DND-41 (cell line): ENCODE results near the gene NEBL.

Experiments used
- ATAC-seq: fragments of 200-7000 bp; cut with Tn5 transposase; 3 replicates; pipeline ENCODE4 v1.9.1; 2021; ENCODE audit warnings: low read depth; ENCODE audit not compliant: insufficient read depth
- DNase-seq: peaks from one replicate; pipeline ENCODE4 v3.0.0-alpha.2; 2020
- H2AFZ ChIP-seq: 2 replicates; pipeline ENCODE4 v1.6.0; 2012; ENCODE audit warnings: low read depth, low read length
- H3K27ac ChIP-seq: 2 replicates; pipeline ENCODE4 v1.5.1; 2012; ENCODE audit warnings: low read length, inconsistent platforms
- H3K27me3 ChIP-seq: fragments of 200-600 bp; sonication (generic); 2 replicates; pipeline ENCODE4 v1.6.0; 2012; ENCODE audit warnings: low read length, mild to moderate bottlenecking, inconsistent platforms; ENCODE audit not compliant: insufficient read depth, poor library complexity
- H3K36me3 ChIP-seq: 2 replicates; pipeline ENCODE4 v1.5.1; 2012; ENCODE audit warnings: low read length, inconsistent platforms; ENCODE audit not compliant: insufficient read depth
- H3K4me1 ChIP-seq: 2 replicates; pipeline ENCODE4 v1.5.1; 2012; ENCODE audit warnings: mild to moderate bottlenecking, low read length; ENCODE audit not compliant: insufficient read depth
- H3K4me2 ChIP-seq: 2 replicates; pipeline ENCODE4 v1.6.0; 2012; ENCODE audit warnings: mild to moderate bottlenecking, moderate library complexity, low read length, inconsistent platforms; ENCODE audit not compliant: insufficient read depth
- H3K4me3 ChIP-seq, 2 experiments: fragments of 200-600 bp in 1 of 2; shearing (Covaris generic) in 1 of 2; 2 replicates each; pipeline ENCODE4 v1.5.1; 2012 to 2016; ENCODE audit warnings: inconsistent platforms in 2 of 2, low read length in 2 of 2, mild to moderate bottlenecking in 2 of 2, low read depth in 1 of 2, moderate library complexity in 1 of 2
- H3K79me2 ChIP-seq: 2 replicates; pipeline ENCODE4 v1.6.0; 2012; ENCODE audit warnings: low read length, inconsistent platforms; ENCODE audit not compliant: insufficient read depth
- H3K9ac ChIP-seq: 2 replicates; pipeline ENCODE4 v1.6.0; 2012; ENCODE audit warnings: low read depth, mild to moderate bottlenecking, inconsistent platforms, low read length, moderate library complexity
- H3K9me3 ChIP-seq: 2 replicates; pipeline ENCODE4 v1.5.1; 2012; ENCODE audit warnings: low read length, moderate library complexity, mild to moderate bottlenecking, inconsistent platforms; ENCODE audit not compliant: insufficient read depth, severe bottlenecking
- H4K20me1 ChIP-seq: 2 replicates; pipeline ENCODE4 v1.6.0; 2012; ENCODE audit warnings: low read length; ENCODE audit not compliant: insufficient read depth
- EZH2 ChIP-seq: IDR thresholded peaks from 3 replicates; pipeline ENCODE4 v1.6.1; 2012; ENCODE audit warnings: borderline replicate concordance, low read depth, mild to moderate bottlenecking, moderate library complexity, low read length, inconsistent platforms; ENCODE audit not compliant: severe bottlenecking
- TF ChIP-seq, protein P1 (sequence below): IDR thresholded peaks from 2 replicates; pipeline ENCODE4 v1.5.1; 2012; ENCODE audit warnings: borderline replicate concordance, low read length, moderate library complexity, mild to moderate bottlenecking; ENCODE audit not compliant: poor library complexity, severe bottlenecking; ENCODE audit errors: extremely low read depth

The NEBL gene

GRCh38 chr10:20817646-20818045 lies 79.5 kb downstream of the NEBL start:
- Histone ChIP-seq H3K9me3 (no peaks in the 10 kb centered on the region), H2AFZ (no peak overlapping the region), H3K36me3 (no peaks in the 10 kb centered on the region), H4K20me1 (no peaks in the 10 kb centered on the region), H3K4me2 (no peak overlapping the region), H3K4me1 (no peaks in the 10 kb centered on the region), H3K27ac (no peak overlapping the region), H3K79me2 (no peaks in the 10 kb centered on the region), H3K9ac (no peak overlapping the region), H3K27me3 (no peaks in the 10 kb centered on the region), H3K4me3 (no peak overlapping the region)
- DNase-seq: no peak
- TF ChIP-seq, protein P1, sequence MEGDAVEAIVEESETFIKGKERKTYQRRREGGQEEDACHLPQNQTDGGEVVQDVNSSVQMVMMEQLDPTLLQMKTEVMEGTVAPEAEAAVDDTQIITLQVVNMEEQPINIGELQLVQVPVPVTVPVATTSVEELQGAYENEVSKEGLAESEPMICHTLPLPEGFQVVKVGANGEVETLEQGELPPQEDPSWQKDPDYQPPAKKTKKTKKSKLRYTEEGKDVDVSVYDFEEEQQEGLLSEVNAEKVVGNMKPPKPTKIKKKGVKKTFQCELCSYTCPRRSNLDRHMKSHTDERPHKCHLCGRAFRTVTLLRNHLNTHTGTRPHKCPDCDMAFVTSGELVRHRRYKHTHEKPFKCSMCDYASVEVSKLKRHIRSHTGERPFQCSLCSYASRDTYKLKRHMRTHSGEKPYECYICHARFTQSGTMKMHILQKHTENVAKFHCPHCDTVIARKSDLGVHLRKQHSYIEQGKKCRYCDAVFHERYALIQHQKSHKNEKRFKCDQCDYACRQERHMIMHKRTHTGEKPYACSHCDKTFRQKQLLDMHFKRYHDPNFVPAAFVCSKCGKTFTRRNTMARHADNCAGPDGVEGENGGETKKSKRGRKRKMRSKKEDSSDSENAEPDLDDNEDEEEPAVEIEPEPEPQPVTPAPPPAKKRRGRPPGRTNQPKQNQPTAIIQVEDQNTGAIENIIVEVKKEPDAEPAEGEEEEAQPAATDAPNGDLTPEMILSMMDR: no peak
- no peak for TF ChIP-seq EZH2
- no peak for ATAC-seq

DNA sequence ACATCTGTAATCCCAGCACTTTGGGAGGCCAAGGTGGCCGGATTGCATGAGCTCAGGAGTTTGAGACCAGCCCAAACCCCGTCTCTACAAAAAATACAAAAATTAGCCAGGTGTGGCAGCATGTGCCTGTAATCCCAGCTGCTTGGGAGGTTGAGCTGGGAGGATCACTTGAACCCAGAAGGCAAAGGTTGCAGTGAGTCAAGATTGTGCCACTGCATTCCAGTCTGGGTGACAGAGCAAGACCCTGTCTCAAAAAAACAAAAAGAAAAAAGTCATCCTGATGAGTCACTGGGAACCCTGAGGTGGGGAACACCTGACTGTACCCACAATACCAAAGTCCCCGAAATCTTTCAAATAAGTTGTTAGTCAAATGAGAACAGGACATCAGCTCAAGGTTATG lies 80.0 kb downstream of the NEBL start:
- no peak overlapping the region for H3K4me2 ChIP-seq
- H3K36me3 ChIP-seq: no peaks in the 10 kb centered on the region
- no peak overlapping the region for H3K4me3 ChIP-seq
- no peaks in the 10 kb centered on the region for H3K4me1 ChIP-seq
- H3K9me3 ChIP-seq: no peaks in the 10 kb centered on the region
- H3K9ac ChIP-seq: no peak overlapping the region
- no peak overlapping the region for H2AFZ ChIP-seq
- ATAC-seq: no peak
- H3K27ac ChIP-seq: no peak overlapping the region
- no peaks in the 10 kb centered on the region for H3K79me2 ChIP-seq
- H3K27me3 ChIP-seq: no peaks in the 10 kb centered on the region
- DNase-seq: no peak
- H4K20me1 ChIP-seq: no peaks in the 10 kb centered on the region
- TF ChIP-seq EZH2: no peak
- TF ChIP-seq, protein P1: no peak

- no peak overlapping the region for H2AFZ ChIP-seq
- H3K9ac ChIP-seq: no peak overlapping the region
- ATAC-seq (no peak), DNase-seq (no peak)
- H3K27me3 ChIP-seq: no peaks in the 10 kb centered on the region
- no peak overlapping the region for H3K4me3 ChIP-seq
- no peaks in the 10 kb centered on the region for H3K79me2 ChIP-seq
- H3K27ac ChIP-seq: no peak overlapping the region
- H3K4me1 ChIP-seq: no peaks in the 10 kb centered on the region
- H3K4me2 ChIP-seq: no peak overlapping the region
- no peaks in the 10 kb centered on the region for H3K9me3 ChIP-seq
- H3K36me3 ChIP-seq: no peaks in the 10 kb centered on the region
- no peaks in the 10 kb centered on the region for H4K20me1 ChIP-seq
- TF ChIP-seq, protein P1: no peak
- no peak for TF ChIP-seq EZH2
Measured at GRCh38 chr10:20814116-20814515, 83.0 kb downstream of the NEBL start.

DNA sequence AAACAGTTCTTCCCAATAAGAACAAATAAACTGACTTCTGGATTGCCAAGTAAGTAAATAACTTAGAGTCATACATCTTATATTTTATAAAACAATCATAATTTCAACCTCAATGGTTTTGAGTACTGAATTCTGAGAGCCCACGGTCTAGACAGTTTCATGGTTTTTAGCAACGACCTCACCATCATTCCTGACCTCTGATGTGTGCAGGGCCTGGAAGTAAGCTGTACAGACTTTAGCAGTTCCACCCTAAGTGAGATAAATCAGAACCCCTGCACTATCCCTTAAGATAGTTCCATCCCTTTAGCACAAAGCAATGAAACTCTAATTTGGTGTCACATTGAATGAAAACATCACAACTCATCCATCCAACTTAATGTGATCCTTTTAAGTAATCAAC lies 86.0 kb downstream of the NEBL start:
- no peak overlapping the region for H3K9ac ChIP-seq
- no peaks in the 10 kb centered on the region for H3K27me3 ChIP-seq
- H3K4me2 ChIP-seq: no peak overlapping the region
- no peaks in the 10 kb centered on the region for H3K79me2 ChIP-seq
- H3K27ac ChIP-seq: no peak overlapping the region
- no peak for DNase-seq
- no peak overlapping the region for H2AFZ ChIP-seq
- no peak for TF ChIP-seq EZH2
- TF ChIP-seq, protein P1: no peak
- no peak overlapping the region for H3K4me3 ChIP-seq
- no peak for ATAC-seq
- H3K9me3 ChIP-seq: no peaks in the 10 kb centered on the region
- H4K20me1 ChIP-seq: no peaks in the 10 kb centered on the region
- H3K36me3 ChIP-seq: no peaks in the 10 kb centered on the region
- no peaks in the 10 kb centered on the region for H3K4me1 ChIP-seq
